HG03378 (cell line): ENCODE measurements around the gene AVP.
"Not testable (repeated sequence)": the region's sequence is repeated elsewhere in the genome, so short reads cannot be mapped to it uniquely, and the experiment has no call there.

Experiments used
- ATAC-seq: cut with Tn5 transposase; IDR thresholded peaks from one replicate; pipeline ENCODE4 v1.9.1; 2021; ENCODE audit warnings: mild to moderate bottlenecking, moderate library complexity; ENCODE audit not compliant: unreplicated experiment

Gene AVP

DNA sequence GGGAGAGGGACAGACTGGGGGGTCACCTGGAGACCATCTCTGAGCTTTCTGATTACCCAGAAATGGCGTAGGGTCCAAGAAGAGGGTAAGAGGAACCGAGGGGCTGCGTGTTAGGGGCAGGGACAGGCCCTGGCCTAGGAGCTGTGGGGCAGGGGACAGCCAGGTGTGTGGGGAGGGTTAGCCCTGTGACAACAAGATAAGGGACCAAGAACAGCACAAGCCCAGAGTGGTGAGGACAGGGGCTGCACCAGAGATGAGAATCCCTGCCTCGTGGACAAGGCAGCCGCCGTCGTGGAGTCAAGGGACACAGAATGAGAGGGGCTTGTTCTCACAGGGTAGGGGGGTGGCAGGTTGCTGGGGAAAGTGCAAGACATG, 449 bp upstream of the AVP start:
- ATAC-seq: no peak

DNA sequence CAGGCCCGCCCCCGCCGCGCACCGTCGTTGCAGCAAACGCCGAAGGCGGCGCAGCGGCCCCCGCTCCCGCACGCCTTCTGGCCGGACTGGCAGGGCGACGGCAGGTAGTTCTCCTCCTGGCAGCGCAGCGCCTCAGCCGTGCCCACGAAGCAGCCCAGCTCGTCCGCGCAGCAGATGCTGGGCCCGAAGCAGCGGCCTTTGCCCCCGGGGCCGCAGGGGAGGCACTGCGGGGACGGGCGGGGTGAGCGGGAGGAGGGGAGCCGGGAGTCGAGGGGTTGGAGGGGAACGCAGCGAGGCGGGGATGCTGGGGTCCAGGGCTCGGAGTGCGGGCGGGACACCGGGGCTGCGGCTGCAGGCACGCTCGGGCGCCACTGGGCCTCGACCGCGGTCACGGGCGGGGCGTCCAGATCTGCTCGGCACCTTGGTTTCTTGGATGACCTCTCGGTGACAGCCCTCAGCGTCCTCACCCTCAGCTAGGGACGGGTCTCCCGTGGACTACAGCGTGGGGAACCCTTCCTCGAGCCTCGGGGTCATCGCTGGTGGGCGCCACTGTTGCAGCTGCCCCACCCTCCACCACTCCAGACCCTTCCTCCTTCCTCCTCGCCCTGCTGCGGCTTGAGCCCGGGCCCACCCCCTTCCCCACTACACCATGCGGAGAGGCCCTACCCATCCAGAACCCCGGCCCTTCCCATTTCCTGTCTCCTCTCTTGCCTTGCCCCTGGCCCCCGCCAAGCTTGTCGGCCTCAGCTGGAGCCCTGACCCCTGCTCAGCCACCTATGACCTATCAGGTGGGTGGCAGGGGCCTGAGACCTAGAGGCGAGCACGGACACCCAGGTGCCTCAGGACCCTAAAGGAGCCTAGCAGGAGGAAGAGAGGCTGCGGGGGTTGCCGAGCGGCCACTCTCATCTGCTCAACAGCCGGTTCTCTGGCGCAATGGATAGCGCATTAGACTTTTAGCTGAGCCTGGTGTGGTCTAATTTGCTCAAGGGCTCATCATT, 1.3 kb downstream of the AVP start:
- no peak for ATAC-seq

DNA sequence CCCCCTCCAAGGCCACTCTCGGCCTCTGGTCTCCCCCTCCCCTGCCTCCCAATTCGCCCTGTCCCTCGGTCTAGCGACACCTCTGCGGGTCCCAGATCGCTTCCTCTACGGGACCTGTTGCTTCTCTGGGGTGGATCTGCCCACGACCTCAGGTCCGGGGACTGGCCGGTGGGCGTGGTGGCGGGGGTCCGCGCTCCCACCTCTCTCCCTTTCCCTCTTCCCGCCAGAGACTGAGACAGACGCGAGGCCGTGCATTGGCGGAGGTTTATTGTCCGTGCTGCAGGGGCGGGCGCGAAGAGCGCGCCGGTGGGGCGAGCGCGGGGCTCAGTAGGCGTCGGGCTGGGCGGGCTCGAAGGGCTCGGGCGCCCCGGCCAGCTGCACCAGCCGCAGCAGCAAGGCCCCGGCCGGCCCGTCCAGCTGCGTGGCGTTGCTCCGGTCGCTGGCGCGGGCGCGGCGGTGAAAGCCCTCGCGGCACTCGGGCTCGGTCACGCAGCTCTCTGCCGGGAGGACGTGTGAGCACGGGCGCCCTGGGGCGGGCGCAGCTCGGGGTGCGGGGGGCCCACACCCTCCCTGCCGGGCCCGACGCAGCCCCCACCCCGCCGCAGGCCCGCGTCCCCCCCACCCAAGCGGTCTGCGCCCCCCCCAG, 2.1 kb downstream of the AVP start:
- no peak for ATAC-seq

DNA sequence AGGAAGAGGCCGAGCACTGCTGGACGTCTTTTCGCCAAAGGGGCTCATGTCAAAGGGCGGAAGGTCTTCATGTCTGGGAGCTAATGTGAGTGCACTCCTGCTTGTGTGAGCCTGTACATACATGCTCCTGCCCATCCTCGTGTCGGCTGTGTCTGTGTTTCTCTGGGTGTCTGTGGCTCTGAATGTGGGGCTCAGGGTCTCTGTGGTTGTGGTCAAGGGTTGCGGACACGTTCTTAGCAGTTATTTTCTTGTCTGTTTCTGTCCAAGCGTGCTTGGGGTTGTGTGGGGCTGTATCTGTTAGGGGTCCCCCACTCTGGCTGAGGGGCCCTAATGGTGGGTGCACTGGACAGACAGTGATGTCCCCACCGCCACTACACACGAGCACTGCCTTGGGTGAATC, 2.9 kb downstream of the AVP start:
- ATAC-seq: no peak

DNA sequence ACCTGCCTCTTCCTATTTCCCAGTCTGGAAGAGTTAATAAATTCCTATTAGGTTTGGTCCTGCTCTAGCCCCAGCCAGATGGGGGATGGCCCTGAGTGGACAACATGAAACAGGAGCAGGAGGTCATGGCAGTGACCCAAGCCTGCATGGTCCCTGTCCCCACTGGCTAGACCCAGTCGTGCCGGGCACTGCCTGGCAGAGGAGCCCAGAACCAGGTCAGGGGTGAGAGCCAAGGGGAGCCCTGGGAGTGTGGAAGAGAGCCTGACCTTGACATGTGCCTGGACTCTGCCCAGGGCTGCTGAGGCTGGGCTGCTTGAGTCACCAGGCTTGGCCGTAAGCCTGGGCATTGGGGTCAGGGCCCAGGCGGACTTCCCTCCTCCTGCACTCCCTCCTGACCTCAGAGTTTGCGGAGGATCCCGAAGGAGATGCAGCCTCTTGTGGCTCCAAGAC, 3.6 kb downstream of the AVP start:
- no peak for ATAC-seq

DNA sequence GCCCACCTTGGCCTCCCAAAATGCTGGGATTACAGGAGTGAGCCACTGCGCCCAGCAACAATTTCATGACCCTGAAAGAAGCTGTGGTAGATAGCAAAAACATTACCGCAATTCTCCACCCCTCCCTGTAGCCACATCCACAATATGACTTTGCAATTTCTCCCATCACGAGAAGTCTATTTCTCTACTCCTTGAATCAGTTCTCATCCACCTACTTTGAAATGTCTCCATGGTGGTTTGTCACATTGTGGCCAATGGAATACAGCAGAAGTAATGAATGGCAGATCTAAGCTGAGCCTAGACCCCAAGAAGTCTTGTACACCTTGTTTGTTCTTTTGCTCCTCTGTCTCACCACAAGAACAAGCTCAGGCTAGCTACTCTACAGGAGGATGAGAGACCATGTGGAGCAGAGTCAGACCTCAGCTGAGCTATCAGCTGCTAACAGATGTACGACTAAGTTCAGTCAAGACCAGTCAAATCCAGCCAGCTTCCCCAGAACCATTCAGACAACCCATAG, 6.8 kb downstream of the AVP start:
- ATAC-seq: no peak

DNA sequence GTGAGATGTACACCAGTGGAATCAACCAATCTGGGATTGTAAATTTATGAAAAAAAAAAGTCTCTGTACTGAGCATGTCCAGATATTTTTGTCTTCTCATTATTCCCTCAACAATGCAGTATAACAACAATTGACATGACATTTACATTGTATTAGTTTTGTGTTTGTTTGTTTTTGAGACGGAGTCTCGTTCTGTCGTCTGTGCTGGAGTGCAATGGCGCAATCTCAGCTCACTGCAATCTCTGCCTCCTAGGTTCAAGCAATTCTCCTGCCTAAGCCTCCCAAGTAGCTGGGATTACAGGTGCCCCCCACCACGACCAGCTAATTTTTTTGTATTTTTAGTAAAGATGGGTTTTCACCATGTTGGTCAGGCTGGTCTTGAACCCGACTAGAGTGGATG, 9.2 kb downstream of the AVP start:
- not testable (repeated sequence) for ATAC-seq

DNA sequence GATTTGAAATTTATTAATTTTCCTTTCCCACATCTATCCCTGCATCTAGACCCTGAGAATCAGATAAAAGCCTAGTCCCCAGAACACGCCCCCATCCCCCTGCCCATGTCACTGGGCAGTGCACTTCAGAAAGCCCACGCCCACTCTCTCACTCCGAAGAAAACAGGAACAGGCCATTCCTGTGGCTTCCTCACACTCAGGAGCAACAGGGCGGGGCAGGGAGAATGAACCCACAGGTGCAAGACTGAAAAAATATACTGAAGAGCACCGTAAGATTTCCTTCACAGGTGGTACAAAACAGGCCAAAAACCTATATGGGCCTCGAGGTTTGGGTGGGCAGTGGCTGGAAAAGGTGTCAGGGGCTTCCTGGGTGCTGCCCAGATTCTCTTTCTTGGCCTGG, 9.7 kb downstream of the AVP start:
- no peak for ATAC-seq

DNA sequence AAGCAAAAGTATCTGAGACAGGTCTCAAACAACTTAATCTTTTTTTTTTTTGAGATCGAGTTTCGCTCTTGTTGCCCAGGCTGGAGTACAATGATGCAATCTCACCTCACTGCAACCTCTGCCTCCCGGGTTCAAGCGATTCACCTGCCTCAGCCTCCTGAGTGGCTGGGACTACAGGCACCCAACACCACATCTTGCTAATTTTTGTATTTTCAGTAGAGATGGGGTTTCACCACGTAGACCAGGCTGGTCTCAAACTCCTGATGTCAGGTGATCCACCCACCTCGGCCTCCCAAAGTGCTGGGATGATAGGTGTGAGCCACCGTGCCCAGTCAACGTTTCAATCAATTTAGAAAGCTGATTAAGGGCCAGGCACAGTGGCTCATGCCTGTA, 11.3 kb downstream of the AVP start:
- ATAC-seq: not testable (repeated sequence)

DNA sequence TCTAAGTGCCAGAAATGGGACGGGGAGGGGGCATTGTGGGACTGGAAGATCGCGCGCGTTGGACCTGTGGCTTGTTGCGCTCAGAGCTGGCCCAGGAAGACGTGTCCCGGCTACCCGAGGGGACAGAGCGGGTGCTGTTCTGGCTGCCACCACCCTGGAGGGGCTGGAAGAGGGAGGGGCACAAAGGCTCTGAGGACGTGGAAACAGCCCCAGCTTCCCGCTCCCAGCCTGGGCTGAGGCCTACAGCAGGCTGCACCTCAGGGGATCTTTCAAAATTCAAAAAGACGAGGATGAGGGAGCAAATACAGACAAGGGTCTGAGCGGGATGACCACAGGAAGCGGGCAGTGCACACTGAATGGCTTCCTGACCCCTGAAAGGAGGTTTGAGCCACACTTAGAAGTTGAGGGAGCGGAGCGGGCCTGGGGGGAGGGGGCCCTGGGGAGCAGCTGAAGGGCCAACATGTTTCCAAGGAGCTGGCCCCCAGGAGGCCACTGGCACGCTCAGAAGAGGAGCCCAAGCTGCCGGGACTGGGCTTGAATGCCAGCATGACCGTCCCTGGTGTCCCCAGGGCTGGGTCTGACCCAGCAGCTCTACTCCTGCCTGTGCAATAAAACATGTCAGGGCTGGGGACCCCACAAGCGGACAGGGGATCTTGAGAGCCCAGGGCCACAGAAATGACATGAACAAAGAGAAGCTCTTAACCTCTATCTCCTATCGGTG, 11.8 kb downstream of the AVP start:
- ATAC-seq: no peak

DNA sequence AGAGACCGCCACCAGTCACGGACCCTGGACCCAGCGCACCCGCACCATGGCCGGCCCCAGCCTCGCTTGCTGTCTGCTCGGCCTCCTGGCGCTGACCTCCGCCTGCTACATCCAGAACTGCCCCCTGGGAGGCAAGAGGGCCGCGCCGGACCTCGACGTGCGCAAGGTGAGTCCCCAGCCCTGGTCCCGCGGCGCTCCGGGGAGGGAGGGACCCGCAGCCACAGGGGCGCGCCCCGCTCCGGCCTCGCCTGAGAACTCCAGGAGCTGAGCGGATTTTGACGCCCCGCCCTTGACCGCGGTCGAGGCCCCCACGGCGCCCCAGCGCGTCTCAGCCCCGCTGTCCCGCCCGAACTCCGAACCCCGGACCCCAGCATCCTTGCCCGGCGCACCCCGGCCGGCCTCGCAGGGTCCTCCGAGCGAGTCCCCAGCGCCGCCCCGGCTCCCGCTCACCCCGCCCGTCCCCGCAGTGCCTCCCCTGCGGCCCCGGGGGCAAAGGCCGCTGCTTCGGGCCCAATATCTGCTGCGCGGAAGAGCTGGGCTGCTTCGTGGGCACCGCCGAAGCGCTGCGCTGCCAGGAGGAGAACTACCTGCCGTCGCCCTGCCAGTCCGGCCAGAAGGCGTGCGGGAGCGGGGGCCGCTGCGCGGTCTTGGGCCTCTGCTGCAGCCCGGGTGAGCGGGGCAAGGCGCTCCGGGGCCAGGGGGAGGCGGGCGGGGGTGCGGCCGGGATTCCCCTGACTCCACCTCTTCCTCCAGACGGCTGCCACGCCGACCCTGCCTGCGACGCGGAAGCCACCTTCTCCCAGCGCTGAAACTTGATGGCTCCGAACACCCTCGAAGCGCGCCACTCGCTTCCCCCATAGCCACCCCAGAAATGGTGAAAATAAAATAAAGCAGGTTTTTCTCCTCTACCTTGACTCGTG, 12.7 kb downstream of the AVP start, which contains the start of gene OXT:
Gene OXT (plus strand): TSS at position 11 of the 920 bp plus-strand sequence. CDS start 36 bp downstream, at position 47.
- ATAC-seq: no peak

DNA sequence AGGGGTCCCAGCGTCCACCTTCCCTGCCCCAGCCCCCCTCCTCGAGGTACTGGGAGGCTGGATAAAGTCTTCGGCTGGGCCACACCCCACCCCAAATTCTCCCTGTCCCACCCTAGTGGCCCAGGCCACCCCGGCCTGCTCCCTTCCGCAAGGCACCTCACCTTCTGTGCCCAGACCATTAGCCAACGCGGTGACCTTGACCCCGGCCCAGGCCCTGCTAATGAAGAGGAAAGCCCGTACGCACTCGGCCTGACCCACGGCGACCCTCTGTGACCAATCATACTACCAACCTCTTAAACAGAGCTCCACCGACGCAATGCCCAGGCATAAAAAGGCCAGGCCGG, 13.3 kb downstream of the AVP start:
- no peak for ATAC-seq

DNA sequence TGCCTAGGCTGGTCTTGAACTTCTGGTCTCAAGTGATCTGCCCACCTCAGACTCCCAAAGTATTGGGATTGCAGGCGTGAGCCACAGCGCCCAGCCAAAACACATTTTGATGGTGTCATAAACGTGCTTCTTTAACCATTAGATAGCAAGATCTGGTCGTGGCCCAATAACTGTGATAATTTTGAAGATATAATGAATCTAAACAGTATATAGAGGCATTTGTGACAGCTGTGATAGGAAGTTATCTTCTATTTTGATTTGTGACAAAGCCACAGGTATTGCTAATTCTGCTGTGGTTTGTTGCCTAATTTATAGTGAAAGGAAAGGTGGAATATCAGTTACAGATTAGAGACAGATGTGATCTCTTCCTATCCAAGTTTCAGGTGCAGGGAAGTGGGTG, 13.8 kb downstream of the AVP start:
- ATAC-seq: no peak

DNA sequence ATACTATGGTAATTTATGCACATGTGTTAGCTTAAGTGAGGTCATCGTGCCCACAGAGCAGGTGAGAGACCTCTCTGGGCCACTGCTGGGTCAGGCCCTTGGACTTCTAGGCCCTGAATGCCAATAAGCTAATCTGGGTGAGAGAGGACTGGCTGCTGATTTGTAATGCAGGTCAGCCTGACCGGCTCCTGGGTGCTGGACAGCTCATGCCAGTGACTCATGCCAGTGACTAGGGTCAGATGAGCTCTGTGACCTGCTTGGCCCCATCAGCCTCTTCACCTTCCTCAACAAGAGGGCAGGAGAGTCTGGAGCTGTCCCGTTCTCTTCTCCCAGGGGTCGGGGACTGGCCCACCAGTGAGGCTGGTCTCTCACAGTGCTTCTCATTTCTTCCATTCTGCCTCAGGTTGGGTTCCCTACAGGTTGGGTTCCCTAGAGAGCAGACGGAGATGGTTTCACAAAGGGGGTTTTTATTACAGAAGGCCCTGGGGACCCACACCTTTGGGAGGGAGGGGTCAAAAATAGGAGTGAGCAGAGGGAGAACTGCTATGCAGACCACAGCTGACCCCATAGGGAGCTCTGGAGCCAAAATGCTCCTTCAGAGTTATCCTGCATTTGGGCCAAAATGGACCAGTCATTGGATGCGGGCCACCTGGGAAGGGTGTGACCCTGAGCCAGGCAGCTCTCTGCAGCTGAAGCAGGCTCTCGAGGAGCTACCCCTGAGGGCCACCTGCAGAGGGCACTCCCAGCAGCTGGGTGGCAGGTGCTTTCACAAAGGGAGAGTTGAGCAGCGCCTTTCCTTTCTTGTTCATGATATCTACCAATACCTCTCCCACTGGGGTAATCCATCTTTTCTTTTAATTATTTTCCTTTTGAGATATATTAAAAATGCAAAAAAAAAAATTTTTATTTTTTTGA, 15.3 kb downstream of the AVP start:
- ATAC-seq: no peak

DNA sequence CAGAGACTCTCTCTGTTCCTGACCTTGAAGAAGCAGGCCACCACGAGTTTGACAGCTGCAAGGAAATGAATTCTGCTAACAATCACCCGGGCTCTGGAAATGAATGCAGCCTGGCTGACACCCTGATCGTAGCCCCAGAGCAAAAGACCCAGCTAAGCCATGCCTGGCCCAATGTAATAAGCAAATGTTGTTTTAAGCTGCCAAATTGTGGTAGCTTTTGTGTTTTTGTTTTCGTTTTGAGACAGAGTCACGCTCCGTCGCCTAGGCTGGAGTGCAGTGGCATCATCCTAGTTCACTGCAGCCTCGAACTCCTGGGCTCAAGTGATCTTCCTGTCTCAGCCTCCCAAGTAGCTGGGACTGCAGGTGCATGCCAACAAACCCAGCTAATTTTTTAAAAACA, 16.4 kb downstream of the AVP start:
- ATAC-seq: no peak

DNA sequence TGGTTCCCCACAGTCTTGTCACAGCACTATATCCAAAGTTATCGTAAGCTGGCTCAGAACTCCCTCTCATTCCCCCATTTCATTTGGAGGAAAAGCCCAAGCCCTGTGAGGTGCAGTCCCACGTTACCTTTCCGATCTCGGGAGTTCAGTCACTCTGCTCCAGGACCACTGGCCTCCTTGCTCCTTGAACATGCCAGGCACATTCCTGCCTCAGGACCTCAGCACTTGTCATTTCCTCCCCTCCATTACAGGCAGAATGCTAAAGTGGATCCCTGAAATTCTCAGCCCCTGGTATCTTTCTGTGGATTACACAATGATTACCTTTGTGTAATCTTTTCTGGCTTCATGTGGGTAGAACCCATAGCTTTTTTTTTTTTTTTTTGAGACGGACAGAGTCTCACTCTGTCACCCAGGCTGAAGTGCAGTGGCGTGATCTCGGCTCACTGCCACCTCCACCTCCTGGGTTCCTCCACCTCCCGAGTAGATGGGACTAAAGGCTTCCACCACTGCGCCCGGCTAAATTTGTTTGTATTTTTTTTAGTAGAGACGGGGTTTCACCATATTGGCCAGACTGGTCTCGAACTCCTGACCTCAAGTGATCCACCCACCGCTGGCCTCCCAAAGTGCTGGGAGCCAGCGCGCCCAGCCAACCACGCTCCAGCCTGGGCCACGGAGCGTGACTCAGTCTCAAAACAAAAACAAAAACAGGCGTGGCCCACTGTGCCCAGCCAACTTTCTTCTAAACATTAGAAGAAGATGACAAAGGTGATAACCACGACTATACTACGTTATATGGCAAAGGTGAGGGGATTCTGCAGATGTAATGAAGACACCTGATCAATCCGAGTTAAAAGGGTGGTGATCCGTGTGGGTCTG, 17.1 kb downstream of the AVP start:
- no peak for ATAC-seq

DNA sequence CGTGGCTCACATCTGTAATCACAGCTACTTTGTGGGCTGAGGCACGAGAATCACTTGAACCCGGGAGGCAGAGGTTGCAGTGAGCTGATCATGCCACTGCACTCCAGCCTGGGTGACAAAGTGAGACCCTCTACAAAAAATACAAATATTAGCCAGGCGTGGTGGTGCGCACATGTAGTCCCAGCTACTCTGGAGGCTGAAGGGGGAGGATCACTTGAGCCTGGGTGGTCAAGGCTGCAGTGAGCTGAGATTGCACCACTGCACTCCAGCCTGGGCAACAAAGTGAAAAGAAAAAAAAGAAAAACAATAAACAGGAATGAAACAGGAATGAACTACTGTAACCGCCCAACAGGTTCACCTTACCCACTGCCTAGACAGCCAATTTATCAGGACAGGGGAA, 20.4 kb downstream of the AVP start:
- not testable (repeated sequence) for ATAC-seq

DNA sequence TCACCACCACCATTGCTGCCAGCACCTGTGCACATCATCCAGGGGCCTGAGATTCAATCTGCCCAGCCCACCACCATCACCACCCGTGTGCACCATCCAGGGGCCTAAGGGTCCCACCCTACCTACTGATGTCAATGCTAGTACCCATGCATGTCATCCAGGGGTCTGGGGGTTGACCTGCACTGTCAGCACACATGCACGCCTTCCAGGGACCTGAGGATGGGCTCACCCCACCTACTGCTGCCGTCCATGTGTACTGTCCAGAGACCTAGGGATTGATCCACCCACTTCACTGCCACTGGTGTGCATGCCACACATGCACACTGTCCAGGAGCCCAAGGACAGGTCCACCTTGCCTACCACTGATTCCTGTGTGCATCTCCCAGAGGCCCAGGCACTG, 25.0 kb downstream of the AVP start:
- ATAC-seq: no peak
